T47D (cell line): ENCODE measurements around the gene PDE10A.

Source experiments
- DNase-seq, 2 experiments: peaks; one replicate each; pipeline versions ENCODE4 v3.0.0 to v3.0.0-alpha.2; 2011 to 2012; ENCODE audit warnings: low read depth in 1 of 2, low spot score in 1 of 2
- JUND ChIP-seq: IDR thresholded peaks from 2 replicates; pipeline ENCODE4 v1.6.1; 2012; ENCODE audit warnings: low read depth
- in situ Hi-C: cut with HindIII; loops from 2 replicates; pipeline ENCODE4 v1.10.0; 2016; ENCODE audit warnings: low sequenced_read_pairs, low pct_unique_long_range_greater_than_20kb

The PDE10A gene

GRCh38 chr6:165404697-165405096, 258.3 kb downstream of the PDE10A start:
- no peak for TF ChIP-seq JUND
- in situ Hi-C loops = no loop called here
- no peak for DNase-seq

- TF ChIP-seq JUND = no peak
- no peak for DNase-seq
- in situ Hi-C loops = no loop called here
These were observed 258.7 kb downstream of the PDE10A start for GRCh38 chr6:165404296-165404695.

GRCh38 chr6:165403006-165403595, 259.9 kb downstream of the PDE10A start:
- DNase-seq = no peak
- in situ Hi-C loops = no loop called here
- no peak for TF ChIP-seq JUND

- no peak for DNase-seq
- in situ Hi-C loops = no loop called here
- no peak for TF ChIP-seq JUND
These were observed 261.9 kb downstream of the PDE10A start for GRCh38 chr6:165401092-165401491.

- in situ Hi-C loops = no loop called here
- TF ChIP-seq JUND = no peak
- no peak for DNase-seq
These were observed 272.6 kb downstream of the PDE10A start for GRCh38 chr6:165390475-165390874.

- TF ChIP-seq JUND = no peak
- DNase-seq = no peak
- in situ Hi-C loops = no loop called here
These were observed 273.5 kb downstream of the PDE10A start for GRCh38 chr6:165389534-165389933.

GRCh38 chr6:165383323-165383722, 279.7 kb downstream of the PDE10A start:
- TF ChIP-seq JUND = no peak
- in situ Hi-C loops = no loop called here
- DNase-seq = no peak

GRCh38 chr6:165376100-165376499, 286.9 kb downstream of the PDE10A start:
- in situ Hi-C loops = no loop called here
- TF ChIP-seq JUND = no peak
- DNase-seq = no peak

GRCh38 chr6:165365371-165365770, 297.7 kb downstream of the PDE10A start:
- in situ Hi-C loops = no loop called here
- TF ChIP-seq JUND = no peak
- no peak for DNase-seq

GRCh38 chr6:165345700-165346099, 317.3 kb downstream of the PDE10A start:
- no peak for TF ChIP-seq JUND
- in situ Hi-C loops = no loop called here
- no peak for DNase-seq

- in situ Hi-C loops = no loop called here
- no peak for DNase-seq
- TF ChIP-seq JUND = no peak
These were observed 322.5 kb downstream of the PDE10A start for GRCh38 chr6:165340532-165340931.

- in situ Hi-C loops = no loop called here
- no peak for DNase-seq
- TF ChIP-seq JUND = no peak
These were observed 337.4 kb downstream of the PDE10A start for GRCh38 chr6:165325609-165326008.

GRCh38 chr6:165321555-165322145, 341.4 kb downstream of the PDE10A start:
- TF ChIP-seq JUND = no peak
- no peak for DNase-seq
- in situ Hi-C loops = no loop called here

- TF ChIP-seq JUND = no peak
- in situ Hi-C loops = no loop called here
- DNase-seq = no peak
These were observed 341.9 kb downstream of the PDE10A start for GRCh38 chr6:165321150-165321549.

GRCh38 chr6:165317723-165318122, 345.3 kb downstream of the PDE10A start:
- no peak for DNase-seq
- in situ Hi-C loops = no loop called here
- TF ChIP-seq JUND = no peak
